IPS-18c (cell line): ENCODE results near the gene CEP126.
"Not testable (repeated sequence)": the region's sequence is repeated elsewhere in the genome, so short reads cannot be mapped to it uniquely, and the experiment has no call there.

ENCODE experiments used
- H3K4me3 ChIP-seq: 2 replicates; pipeline ENCODE4 v1.7.0; 2013; ENCODE audit warnings: low read depth, mild to moderate bottlenecking, low read length, moderate library complexity; ENCODE audit not compliant: insufficient read depth
- H3K9me3 ChIP-seq: one replicate; pipeline ENCODE4 v1.6.1; 2013; ENCODE audit warnings: mild to moderate bottlenecking, low read length, moderate library complexity; ENCODE audit not compliant: control insufficient read depth, insufficient read depth

CEP126 gene

GRCh38 chr11:101994052-101994469 is 79.3 kb downstream of the CEP126 start:
- H3K9me3 ChIP-seq, H3K4me3 ChIP-seq: not testable (repeated sequence)

- Histone ChIP-seq H3K4me3 (no peak overlapping the region), H3K9me3 (no peaks in the 10 kb centered on the region)
Measured at GRCh38 chr11:101996111-101996510, 81.3 kb downstream of the CEP126 start.

DNA sequence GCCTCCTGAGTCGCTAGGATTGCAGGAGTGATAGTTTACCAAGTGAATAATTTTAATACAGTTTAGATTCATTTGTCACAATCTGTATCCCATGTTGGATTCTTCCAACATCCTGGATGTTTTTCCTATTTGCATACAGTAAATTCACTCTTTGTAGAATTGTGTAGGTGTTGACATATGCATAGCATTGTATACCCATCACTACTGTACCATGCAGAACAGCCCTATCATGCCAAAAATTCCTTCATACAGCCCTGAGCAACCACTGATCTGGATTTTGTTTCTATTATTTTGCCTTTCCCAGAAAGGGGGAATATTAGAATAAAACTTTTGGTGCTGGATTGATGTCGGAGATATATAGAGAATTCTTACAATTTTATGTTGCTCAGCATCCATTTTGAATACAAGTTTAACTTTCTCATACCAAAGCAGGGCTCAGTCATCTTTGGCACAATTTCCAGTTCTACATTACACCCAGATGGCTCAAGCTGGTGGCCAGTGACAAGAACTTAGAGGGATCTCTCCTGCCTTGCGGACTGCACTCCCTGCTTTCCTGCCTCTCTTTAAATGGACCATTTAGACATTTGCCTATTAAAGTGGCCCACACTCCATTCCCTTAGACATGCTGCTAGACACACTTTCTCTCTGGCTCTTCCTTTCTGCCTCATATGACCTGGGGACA is 87.0 kb downstream of the CEP126 start:
- Histone ChIP-seq H3K4me3 (no peak overlapping the region), H3K9me3 (no peaks in the 10 kb centered on the region)

- Histone ChIP-seq H3K9me3 (no peaks in the 10 kb centered on the region), H3K4me3 (no peak overlapping the region)
Measured at GRCh38 chr11:102004220-102004619, 89.4 kb downstream of the CEP126 start.

DNA sequence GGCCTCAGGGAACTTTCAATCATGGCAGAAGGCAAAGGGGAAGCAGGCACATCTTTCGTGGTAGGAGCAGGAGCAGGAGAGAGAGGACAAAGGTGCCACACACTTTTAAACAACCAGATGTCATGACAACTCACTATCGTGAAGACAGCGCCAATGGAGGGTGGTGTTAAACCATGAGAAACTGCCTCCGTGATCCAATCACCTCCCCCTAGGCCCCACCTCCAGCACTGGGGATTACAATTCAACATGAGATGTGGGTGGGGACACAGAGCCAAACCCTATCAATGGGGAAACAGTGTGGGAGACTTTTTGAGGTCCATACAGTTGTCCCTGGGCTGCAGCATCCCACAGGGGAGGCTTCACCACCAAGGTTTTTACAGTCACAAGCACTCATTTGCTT is 90.5 kb downstream of the CEP126 start:
- H3K4me3 ChIP-seq: no peak overlapping the region

DNA sequence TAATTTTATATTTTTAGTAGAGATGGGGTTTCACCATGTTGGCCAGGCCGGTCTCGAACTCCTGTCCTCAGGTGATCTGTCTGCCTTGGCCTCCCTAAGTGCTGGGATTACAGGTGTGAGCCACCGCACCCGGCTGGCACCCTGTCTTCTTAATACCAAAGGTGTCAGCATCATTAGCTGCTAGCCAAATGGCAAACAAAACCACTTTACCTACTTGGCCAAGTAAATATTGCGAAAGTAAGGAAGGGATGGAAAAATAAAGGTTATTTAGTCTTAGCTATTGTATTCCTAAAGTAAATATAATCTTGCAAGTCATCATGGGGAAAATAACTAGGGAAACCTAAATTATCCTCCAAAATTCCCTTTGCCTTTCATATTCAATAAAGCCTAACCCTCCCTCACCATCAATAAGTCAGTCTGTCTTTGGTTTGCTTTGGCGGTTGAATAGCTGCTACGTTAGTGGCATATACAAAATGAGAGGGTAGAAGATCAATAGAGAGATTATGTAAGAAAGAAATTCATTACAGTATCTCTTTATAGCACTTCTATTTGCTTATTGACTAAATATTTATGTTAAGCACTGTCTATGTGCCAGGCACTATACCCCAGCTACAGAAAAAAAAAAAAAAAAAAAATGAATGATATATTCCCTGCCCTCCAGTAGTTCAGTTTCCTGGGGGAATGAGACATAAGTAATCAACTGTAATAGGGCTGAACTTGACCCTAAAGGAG is 92.2 kb downstream of the CEP126 start:
- Histone ChIP-seq H3K4me3 (no peak overlapping the region), H3K9me3 (no peaks in the 10 kb centered on the region)

More for the DNA sequence above, 90.5 kb downstream of the CEP126 start:
- H3K9me3 ChIP-seq: no peaks in the 10 kb centered on the region

- no peaks in the 10 kb centered on the region for H3K9me3 ChIP-seq
- H3K4me3 ChIP-seq: no peak overlapping the region
Measured at GRCh38 chr11:102007567-102008437, 93.0 kb downstream of the CEP126 start.

GRCh38 chr11:102010776-102011494 is 96.1 kb downstream of the CEP126 start:
- no peak overlapping the region for H3K4me3 ChIP-seq

DNA sequence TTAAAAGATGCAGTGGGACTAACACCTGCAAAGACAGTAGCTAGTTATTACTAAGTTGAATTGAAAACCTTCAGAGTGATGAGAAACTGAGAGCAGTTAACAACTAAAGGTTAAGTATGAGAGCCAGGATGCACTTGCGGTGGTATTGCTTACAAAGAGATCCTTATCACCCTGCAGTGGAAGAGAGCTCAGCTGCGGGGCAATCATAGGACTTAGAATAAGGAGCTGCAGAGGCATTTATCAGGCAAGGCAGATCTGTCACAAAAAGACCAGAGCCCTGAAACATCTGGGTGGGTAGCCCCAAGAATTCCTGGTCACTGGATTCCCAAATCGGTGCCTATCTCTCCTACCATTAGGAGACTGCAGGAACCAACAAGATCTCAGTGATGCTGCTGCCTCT is 98.1 kb downstream of the CEP126 start:
- H3K9me3 ChIP-seq: no peaks in the 10 kb centered on the region
- H3K4me3 ChIP-seq: no peak overlapping the region

More at GRCh38 chr11:102010776-102011494, 96.1 kb downstream of the CEP126 start:
- no peaks in the 10 kb centered on the region for H3K9me3 ChIP-seq

- Histone ChIP-seq H3K9me3 (no peaks in the 10 kb centered on the region), H3K4me3 (no peak overlapping the region)
Measured at GRCh38 chr11:102014756-102015155, 99.9 kb downstream of the CEP126 start.

- no peaks in the 10 kb centered on the region for H3K9me3 ChIP-seq
- H3K4me3 ChIP-seq: no peak overlapping the region
Measured at GRCh38 chr11:102017026-102017425, 102.2 kb downstream of the CEP126 start.

- H3K9me3 ChIP-seq: no peaks in the 10 kb centered on the region
Measured at GRCh38 chr11:102026217-102026616, 111.4 kb downstream of the CEP126 start.

DNA sequence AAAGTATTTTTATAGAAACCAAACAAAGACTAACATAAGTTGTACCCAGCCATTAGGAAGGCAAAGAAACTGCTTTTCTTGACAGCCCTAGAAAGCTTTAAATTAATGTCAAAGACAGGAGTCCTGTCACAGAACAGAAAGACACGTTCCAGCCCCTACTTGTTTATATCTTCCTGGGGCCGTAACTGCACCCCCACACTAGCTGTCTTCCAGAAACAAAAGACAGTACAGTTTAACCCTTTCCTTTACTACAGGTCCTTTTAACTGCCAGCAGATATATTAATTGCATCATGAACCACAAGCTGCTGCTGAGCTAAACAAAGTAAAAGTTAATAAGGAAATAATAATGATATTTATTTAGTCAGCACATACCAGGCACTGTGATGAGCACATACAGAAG is 112.1 kb downstream of the CEP126 start:
- Histone ChIP-seq H3K9me3 (no peaks in the 10 kb centered on the region), H3K4me3 (no peak overlapping the region)

More at GRCh38 chr11:102026217-102026616, 111.4 kb downstream of the CEP126 start:
- H3K4me3 ChIP-seq: no peak overlapping the region

GRCh38 chr11:102036757-102037156 is 121.9 kb downstream of the CEP126 start:
- H3K4me3 ChIP-seq: no peak overlapping the region
- no peaks in the 10 kb centered on the region for H3K9me3 ChIP-seq

- H3K4me3 ChIP-seq: peak overlapping the region; percentile 54; the same call in 1 of the 2 replicates
- H3K9me3 ChIP-seq: no peaks in the 10 kb centered on the region
Measured at GRCh38 chr11:102046841-102047240, 132.0 kb downstream of the CEP126 start.

DNA sequence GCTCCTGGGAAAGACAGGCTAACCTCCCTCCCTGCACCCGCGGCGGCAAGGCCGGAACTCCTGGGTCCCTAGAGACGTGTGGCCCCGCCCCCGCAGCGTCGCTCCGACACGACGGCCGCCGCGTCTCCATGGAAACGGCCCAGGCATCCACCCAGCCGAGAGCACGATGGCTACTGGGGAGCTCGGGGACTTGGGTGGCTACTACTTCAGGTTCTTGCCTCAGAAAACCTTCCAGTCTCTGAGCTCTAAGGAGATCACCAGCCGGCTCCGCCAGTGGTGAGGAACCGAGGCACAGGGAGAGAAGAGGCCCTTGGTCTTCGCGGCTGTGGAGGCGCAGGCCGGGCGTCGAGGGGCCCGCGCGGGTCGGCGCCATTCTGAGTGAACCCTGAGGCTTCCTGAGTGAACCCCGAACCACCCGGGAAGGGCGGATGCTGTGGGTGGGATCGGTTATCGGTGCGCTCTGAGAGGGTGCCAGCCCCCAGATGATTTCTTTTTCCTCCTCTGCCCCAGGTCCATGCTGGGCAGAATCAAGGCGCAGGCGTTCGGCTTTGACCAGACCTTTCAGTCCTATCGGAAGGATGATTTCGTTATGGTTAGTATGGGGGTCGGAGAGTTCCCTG is 132.6 kb downstream of the CEP126 start, which contains the start of gene CFAP300:
CFAP300 (plus strand) TSS at position 133 of the 620 bp plus-strand sequence; CDS start at position 167, 34 bp downstream.
- H3K4me3 ChIP-seq: peak within 1 kb of the TSS; percentile 54
- no peaks in the 10 kb centered on the region for H3K9me3 ChIP-seq
